ENCODE measurements around the gene CCDC170.

The CCDC170 gene

DNA sequence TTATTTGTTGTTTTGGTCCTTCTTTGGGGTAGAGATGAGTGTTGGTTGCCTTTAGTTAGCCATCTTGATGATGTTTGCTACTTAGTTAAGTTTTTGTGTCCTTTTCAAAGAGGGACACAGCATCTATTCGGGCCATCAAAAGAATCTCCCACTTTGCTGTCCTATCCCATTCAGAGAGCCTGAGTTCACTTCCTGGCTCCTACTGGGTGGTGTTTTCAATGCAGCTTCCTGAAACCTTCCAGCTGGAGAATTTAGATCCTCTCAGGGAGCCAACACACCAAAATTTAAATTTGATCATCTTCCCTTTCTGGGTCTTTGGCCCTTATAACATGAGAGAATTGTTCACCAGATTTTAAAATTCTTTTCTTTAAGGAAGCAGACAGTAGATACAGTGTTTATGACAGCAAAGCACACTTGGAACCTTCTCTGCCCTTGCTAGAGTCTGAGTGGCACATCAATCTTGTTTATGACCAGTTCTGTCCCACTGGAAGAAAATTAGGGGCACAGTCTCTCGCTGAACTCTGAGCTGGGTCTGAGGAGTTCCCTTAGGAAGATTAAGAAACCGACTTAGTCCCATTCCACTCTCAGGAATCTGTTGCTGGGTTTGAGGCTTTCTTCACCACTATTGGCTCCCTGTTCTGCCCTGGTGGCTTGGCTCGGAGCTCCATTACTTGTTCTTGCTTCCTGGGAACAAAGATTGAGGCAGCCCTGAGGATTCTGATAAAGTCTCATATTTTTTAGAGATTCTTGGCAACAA, 115.5 kb downstream of the CCDC170 start:
- no peak for DNase-seq (ENCODE audit: extremely low read depth, low read depth)
- H3K4me3 ChIP-seq (replicated peaks; ENCODE audit: low read depth, low read length), result no peak overlapping the region
- TF ChIP-seq, protein P1, sequence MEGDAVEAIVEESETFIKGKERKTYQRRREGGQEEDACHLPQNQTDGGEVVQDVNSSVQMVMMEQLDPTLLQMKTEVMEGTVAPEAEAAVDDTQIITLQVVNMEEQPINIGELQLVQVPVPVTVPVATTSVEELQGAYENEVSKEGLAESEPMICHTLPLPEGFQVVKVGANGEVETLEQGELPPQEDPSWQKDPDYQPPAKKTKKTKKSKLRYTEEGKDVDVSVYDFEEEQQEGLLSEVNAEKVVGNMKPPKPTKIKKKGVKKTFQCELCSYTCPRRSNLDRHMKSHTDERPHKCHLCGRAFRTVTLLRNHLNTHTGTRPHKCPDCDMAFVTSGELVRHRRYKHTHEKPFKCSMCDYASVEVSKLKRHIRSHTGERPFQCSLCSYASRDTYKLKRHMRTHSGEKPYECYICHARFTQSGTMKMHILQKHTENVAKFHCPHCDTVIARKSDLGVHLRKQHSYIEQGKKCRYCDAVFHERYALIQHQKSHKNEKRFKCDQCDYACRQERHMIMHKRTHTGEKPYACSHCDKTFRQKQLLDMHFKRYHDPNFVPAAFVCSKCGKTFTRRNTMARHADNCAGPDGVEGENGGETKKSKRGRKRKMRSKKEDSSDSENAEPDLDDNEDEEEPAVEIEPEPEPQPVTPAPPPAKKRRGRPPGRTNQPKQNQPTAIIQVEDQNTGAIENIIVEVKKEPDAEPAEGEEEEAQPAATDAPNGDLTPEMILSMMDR (IDR thresholded peaks at IDR 0.05; ENCODE audit: low read depth, low read length, missing control alignments), result no peak

DNA sequence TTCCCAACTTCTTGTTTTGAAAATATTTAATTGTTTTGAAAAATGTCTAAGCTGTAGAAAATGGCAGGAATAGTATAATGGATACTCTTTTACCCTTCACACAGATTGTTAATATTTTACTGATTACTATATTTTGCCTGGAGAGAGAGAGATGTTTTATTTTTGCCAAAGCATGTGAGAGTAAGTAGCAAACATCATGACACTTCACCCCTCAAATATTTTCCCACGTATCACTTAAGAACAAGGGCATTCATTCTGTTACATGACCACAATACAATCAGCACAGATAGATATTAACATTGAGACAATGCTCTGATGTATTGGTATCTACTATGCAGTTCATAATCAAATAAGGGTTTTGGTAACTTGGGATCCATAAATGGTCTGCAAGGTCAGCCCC, 116.5 kb downstream of the CCDC170 start:
- H3K4me3 ChIP-seq (replicated peaks; ENCODE audit: low read depth, low read length), result no peak overlapping the region
- TF ChIP-seq, protein P1 (IDR thresholded peaks at IDR 0.05; ENCODE audit: low read depth, low read length, missing control alignments), result no peak
- no peak for DNase-seq (ENCODE audit: extremely low read depth, low read depth)

DNA sequence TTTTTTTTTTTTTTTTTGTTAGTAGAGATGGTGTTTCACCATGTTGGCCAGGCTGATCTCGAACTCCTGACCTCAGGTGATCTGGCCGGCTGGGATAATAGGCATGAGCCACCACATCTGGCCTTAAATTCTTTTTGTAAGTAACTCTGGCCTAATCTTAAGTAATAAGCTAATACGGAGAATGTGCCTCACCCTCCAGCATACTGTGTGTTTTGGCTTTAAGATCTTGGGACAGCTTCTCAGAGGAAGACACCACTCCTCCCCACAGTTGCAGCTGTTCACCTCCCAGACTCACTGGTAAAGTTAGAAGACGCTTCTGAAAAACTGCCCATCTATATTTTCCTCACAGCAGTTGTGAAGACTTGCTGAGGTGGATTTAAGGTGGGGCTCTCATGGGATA, 120.8 kb downstream of the CCDC170 start:
- H3K4me3 ChIP-seq (replicated peaks; ENCODE audit: low read depth, low read length), result no peak overlapping the region
- TF ChIP-seq, protein P1 (IDR thresholded peaks at IDR 0.05; ENCODE audit: low read depth, low read length, missing control alignments), result no peak
- DNase-seq (ENCODE audit: extremely low read depth, low read depth), result no peak

DNA sequence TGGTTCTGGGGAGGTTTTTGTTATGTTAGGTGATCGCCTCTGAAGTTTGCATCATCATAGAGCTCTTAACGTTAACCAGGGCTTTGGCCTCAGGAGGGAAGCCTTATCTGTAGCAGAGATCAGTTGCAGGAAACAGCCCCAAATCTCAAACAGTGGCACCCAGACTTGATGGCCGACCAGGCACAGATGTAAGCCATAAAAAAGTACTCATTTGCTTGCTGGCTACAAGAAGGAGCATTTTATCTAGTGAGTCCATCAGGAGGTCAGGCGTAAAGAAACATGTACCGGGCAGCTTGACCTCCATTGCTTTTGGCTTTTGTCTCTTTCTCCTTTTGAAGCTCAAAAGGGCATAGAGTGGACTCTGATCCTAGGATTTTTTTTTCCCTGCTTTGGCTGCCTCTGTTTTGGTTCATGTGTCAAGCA, 122.3 kb downstream of the CCDC170 start:
- H3K4me3 ChIP-seq (replicated peaks; ENCODE audit: low read depth, low read length), result no peak overlapping the region
- TF ChIP-seq, protein P1 (IDR thresholded peaks at IDR 0.05; ENCODE audit: low read depth, low read length, missing control alignments), result no peak
- no peak for DNase-seq (ENCODE audit: extremely low read depth, low read depth)

DNA sequence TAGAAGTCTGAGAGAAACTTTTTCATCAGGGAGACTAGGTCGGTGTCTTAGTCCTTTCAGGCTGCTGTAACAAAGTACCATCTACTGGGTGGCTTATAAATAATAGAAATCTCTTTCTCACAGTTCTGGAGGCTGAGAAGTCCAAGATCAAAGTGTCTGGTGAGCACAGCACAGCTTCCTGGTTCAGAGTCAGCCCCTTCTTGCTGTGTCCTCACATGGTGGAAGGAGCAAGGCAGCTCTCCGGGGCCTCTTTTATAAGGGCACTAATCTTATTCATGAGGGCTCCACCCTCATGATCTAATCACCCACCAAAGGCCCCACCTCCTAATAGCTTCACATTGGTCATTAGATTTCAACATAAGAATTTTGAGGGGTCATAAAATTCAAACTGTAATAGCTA, 122.8 kb downstream of the CCDC170 start:
- TF ChIP-seq, protein P1 (IDR thresholded peaks at IDR 0.05; ENCODE audit: low read depth, low read length, missing control alignments), result no peak
- no peak for DNase-seq (ENCODE audit: extremely low read depth, low read depth)
- H3K4me3 ChIP-seq (replicated peaks; ENCODE audit: low read depth, low read length), result no peak overlapping the region

DNA sequence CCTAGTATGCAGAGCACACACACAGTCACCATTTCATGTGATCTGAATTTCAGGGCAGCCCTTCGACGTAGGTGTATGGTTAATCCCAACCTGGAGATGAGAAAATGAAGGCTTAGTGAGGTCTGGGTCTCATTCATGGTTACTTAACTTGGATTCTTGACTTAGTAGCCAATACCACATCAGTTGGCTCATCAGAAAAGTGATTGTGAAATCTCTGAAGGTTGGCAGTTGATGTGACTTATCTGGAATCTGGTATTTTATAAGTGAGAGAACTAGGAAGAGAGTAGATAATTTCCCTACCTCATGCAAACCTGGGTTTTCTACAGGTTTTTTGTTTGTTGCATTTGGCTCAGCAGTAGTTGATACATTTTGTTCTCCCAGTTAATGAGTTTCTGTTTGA, 123.7 kb downstream of the CCDC170 start:
- H3K4me3 ChIP-seq (replicated peaks; ENCODE audit: low read depth, low read length), result no peak overlapping the region
- TF ChIP-seq, protein P1 (IDR thresholded peaks at IDR 0.05; ENCODE audit: low read depth, low read length, missing control alignments), result no peak
- no peak for DNase-seq (ENCODE audit: extremely low read depth, low read depth)

DNA sequence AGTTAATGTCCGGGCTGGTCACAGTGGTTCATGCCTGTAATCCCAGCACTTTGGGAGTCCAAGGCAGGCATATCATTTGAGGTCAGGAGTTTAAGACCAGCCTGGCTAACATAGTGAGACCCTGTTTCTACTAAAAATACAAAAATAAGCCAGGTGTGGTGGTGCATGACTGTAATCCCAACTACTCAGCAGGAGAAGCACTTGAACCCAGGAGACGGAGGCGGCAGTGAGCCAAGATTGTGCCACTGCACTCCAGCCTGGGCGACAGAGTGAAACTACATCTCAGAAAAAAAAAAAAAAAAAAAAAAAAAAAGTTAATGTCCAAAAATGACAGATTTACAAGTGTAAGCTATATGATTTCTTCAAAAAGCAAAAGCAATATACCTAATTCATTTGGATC, 124.9 kb downstream of the CCDC170 start:
- no peak overlapping the region for H3K4me3 ChIP-seq (replicated peaks; ENCODE audit: low read depth, low read length)
- no peak for DNase-seq (ENCODE audit: extremely low read depth, low read depth)
- TF ChIP-seq, protein P1 (IDR thresholded peaks at IDR 0.05; ENCODE audit: low read depth, low read length, missing control alignments), result no peak

Measured in HFF-Myc (cell line).